CD14-positive monocyte (primary cell): Measurements from ENCODE around the gene HSPG2. TPM values are rescaled to one million over a fixed set of nuclear protein-coding genes. Genes with fewer than 3 reads are reported as not detected.
"Not testable (repeated sequence)": the region's sequence is repeated elsewhere in the genome, so short reads cannot be mapped to it uniquely, and the experiment has no call there.

Experiments used
- DNase-seq, 3 donors: peaks; one replicate each; pipeline ENCODE4 v3.0.0-alpha.2; 2011 to 2022
- H2AFZ ChIP-seq: 2 replicates; pipeline ENCODE4 v1.6.0; 2012; ENCODE audit warnings: mild to moderate bottlenecking, low read depth, low read length, inconsistent platforms; ENCODE audit not compliant: insufficient read depth, poor library complexity, severe bottlenecking
- H3K27ac ChIP-seq, 2 donors: 1 replicate in 1 of 2; 2 replicates in 1 of 2; pipeline ENCODE4 v1.5.1; 2012 to 2013; ENCODE audit warnings: low read length in 2 of 2, control low read depth in 1 of 2, inconsistent platforms in 1 of 2, low read depth in 1 of 2, mild to moderate bottlenecking in 1 of 2
- H3K27me3 ChIP-seq, 2 donors: one replicate each; pipeline versions ENCODE4 v1.6.0 to v1.6.1; 2011 to 2013; ENCODE audit warnings: low read length in 2 of 2; ENCODE audit not compliant: control insufficient read depth in 2 of 2, insufficient read depth in 2 of 2
- H3K36me3 ChIP-seq, 2 donors: replicated peaks in 1 of 2; 1 replicate in 1 of 2; 2 replicates in 1 of 2; pipeline versions ENCODE4 v1.5.1 to v1.6.1; 2012 to 2013; ENCODE audit warnings: low read length in 2 of 2, control low read depth in 1 of 2, inconsistent platforms in 1 of 2, mild to moderate bottlenecking in 1 of 2; ENCODE audit not compliant: insufficient read depth in 2 of 2, control insufficient read depth in 1 of 2
- H3K4me1 ChIP-seq, 2 donors: 1 replicate in 1 of 2; 2 replicates in 1 of 2; pipeline versions ENCODE4 v1.5.1 to v1.6.1; 2012 to 2013; ENCODE audit warnings: low read length in 2 of 2, control low read depth in 1 of 2, inconsistent platforms in 1 of 2, mild to moderate bottlenecking in 1 of 2, moderate library complexity in 1 of 2; ENCODE audit not compliant: insufficient read depth in 2 of 2, control insufficient read depth in 1 of 2
- H3K4me2 ChIP-seq: replicated peaks from 2 replicates; pipeline ENCODE3; 2012; ENCODE audit warnings: low read length, moderate library complexity, mild to moderate bottlenecking; ENCODE audit not compliant: poor library complexity, severe bottlenecking; ENCODE audit errors: extremely low read depth
- H3K4me3 ChIP-seq, 3 experiments: fragments of 200-600 bp in 1 of 3; sonication (generic) in 1 of 3; replicated peaks in 1 of 3; 1 replicate in 2 of 3; 2 replicates in 1 of 3; pipeline ENCODE4 v1.5.1; 2011 to 2013; ENCODE audit warnings: low read length in 3 of 3, mild to moderate bottlenecking in 3 of 3, control low read depth in 2 of 3, low read depth in 2 of 3, inconsistent platforms in 1 of 3, moderate library complexity in 1 of 3
- H3K79me2 ChIP-seq: 2 replicates; pipeline ENCODE4 v1.6.0; 2012; ENCODE audit warnings: mild to moderate bottlenecking, control low read depth, inconsistent platforms, low read length, moderate library complexity; ENCODE audit not compliant: insufficient read depth
- H3K9ac ChIP-seq: 2 replicates; pipeline ENCODE4 v1.6.0; 2017; ENCODE audit warnings: low read length, mild to moderate bottlenecking; ENCODE audit not compliant: insufficient read depth, poor library complexity, severe bottlenecking
- H3K9me3 ChIP-seq, 2 donors: replicated peaks in 1 of 2; 1 replicate in 1 of 2; 2 replicates in 1 of 2; pipeline versions ENCODE4 v1.5.1 to v1.6.1; 2012 to 2013; ENCODE audit warnings: low read length in 2 of 2, control low read depth in 1 of 2; ENCODE audit not compliant: control insufficient read depth in 1 of 2, insufficient read depth in 1 of 2
- H4K20me1 ChIP-seq: 2 replicates; pipeline ENCODE4 v1.6.0; 2012; ENCODE audit warnings: mild to moderate bottlenecking, low read length, control low read depth, moderate library complexity; ENCODE audit not compliant: insufficient read depth
- H3K27ac Mint-ChIP-seq, 7 donors: one replicate each; pipeline ENCODE4 v1.8.0; 2020; ENCODE audit warnings: mild to moderate bottlenecking in 7 of 7, mixed read lengths in 7 of 7, moderate library complexity in 6 of 7, inconsistent platforms in 2 of 7
- H3K27me3 Mint-ChIP-seq, 3 donors: one replicate each; pipeline ENCODE4 v1.8.0; 2021 to 2022; ENCODE audit warnings: low read depth in 3 of 3, mild to moderate bottlenecking in 3 of 3, mixed read lengths in 3 of 3, moderate library complexity in 3 of 3, inconsistent platforms in 1 of 3
- H3K36me3 Mint-ChIP-seq, 2 donors: one replicate each; pipeline ENCODE4 v1.8.0; 2020; ENCODE audit warnings: mixed read lengths in 2 of 2, inconsistent platforms in 1 of 2, mild to moderate bottlenecking in 1 of 2
- H3K4me1 Mint-ChIP-seq: one replicate; pipeline ENCODE4 v1.8.0; 2020; ENCODE audit warnings: mild to moderate bottlenecking, mixed read lengths
- H3K4me3 Mint-ChIP-seq, 2 donors: one replicate each; pipeline ENCODE4 v1.8.0; 2020; ENCODE audit warnings: mild to moderate bottlenecking in 2 of 2, mixed read lengths in 2 of 2, moderate library complexity in 1 of 2
- H3K9me3 Mint-ChIP-seq, 7 donors: one replicate each; pipeline ENCODE4 v1.8.0; 2020 to 2022; ENCODE audit warnings: mixed read lengths in 7 of 7, mild to moderate bottlenecking in 6 of 7, moderate library complexity in 6 of 7, inconsistent platforms in 2 of 7
- WGBS: methylation state at CpG from one replicate; pipeline ENCODE4 v1.1.5; 2013; ENCODE audit warnings: missing lambda C conversion rate; ENCODE audit not compliant: insufficient coverage; 5-methylcytosine and 5-hydroxymethylcytosine counted together
- intact Hi-C, 2 donors: fragments of 100-400 bp; cut with micrococcal nuclease; formaldehyde crosslinking; loops; one replicate each; pipeline versions ENCODE4 v1.15.0 to v1.15.1; 2023
- polyA plus RNA-seq, 3 donors: library from polyadenylated mRNA; depleted of rRNA in 1 of 3; unstranded in 2 of 3; stranded (reverse) in 1 of 3; fragments of 300-500 nt in 2 of 3; fragments of >200 nt in 1 of 3; fragmentation: Illumina TruSeq in 2 of 3; gene quantifications; 1 replicate in 2 of 3; 2 replicates in 1 of 3; pipeline ENCODE4 v1.2.3, GENCODE V29; 2012 to 2021

Gene HSPG2
- polyA plus RNA-seq, 3 donors = 0.44 TPM; not detected in 2

- H3K27me3 Mint-ChIP-seq, H3K4me2 ChIP-seq, H3K9me3 ChIP-seq, H3K9me3 Mint-ChIP-seq, H2AFZ ChIP-seq, DNase-seq, H4K20me1 ChIP-seq, H3K4me1 Mint-ChIP-seq, H3K4me1 ChIP-seq, H3K27ac ChIP-seq, H3K36me3 Mint-ChIP-seq, H3K4me3 ChIP-seq, H3K27me3 ChIP-seq, intact Hi-C loops, H3K79me2 ChIP-seq, H3K4me3 Mint-ChIP-seq, H3K9ac ChIP-seq, H3K36me3 ChIP-seq: not testable (repeated sequence)
- H3K27ac Mint-ChIP-seq = peak within 1 kb of the TSS in 1 of 7 donors; percentile 37
- 100% methylated on average over 6 of the region's 9 CpGs for WGBS
These were observed 39.7 kb upstream of the HSPG2 start, which contains the start of gene CELA3B for GRCh38 chr1:21976703-21977239. TSS of gene CELA3B (plus strand) at chr1:21977022. CDS start at chr1:21977040, 18 bp downstream.

- intact Hi-C loops, H2AFZ ChIP-seq, H3K4me1 ChIP-seq, H3K9ac ChIP-seq, H3K36me3 Mint-ChIP-seq, H3K27ac Mint-ChIP-seq, H3K4me2 ChIP-seq, H3K36me3 ChIP-seq, H3K9me3 ChIP-seq, H3K79me2 ChIP-seq, H3K4me1 Mint-ChIP-seq, H3K27me3 ChIP-seq, H4K20me1 ChIP-seq, H3K4me3 Mint-ChIP-seq, H3K27ac ChIP-seq, DNase-seq, H3K4me3 ChIP-seq, H3K9me3 Mint-ChIP-seq, H3K27me3 Mint-ChIP-seq: not testable (repeated sequence)
- WGBS = 92% methylated on average over 3 of the region's 9 CpGs
These were observed 38.2 kb upstream of the HSPG2 start for GRCh38 chr1:21975296-21975695.

GRCh38 chr1:21974699-21975098 is 37.6 kb upstream of the HSPG2 start:
- intact Hi-C loops, DNase-seq: not testable (repeated sequence)

GRCh38 chr1:21973948-21974347 is 36.8 kb upstream of the HSPG2 start:
- H2AFZ ChIP-seq, H3K4me3 ChIP-seq, H3K9me3 ChIP-seq, H4K20me1 ChIP-seq, H3K27ac ChIP-seq, H3K9ac ChIP-seq, H3K4me1 Mint-ChIP-seq, H3K4me1 ChIP-seq, H3K36me3 ChIP-seq, H3K4me2 ChIP-seq, H3K27me3 ChIP-seq, H3K27me3 Mint-ChIP-seq, H3K4me3 Mint-ChIP-seq, H3K36me3 Mint-ChIP-seq, intact Hi-C loops, H3K79me2 ChIP-seq, H3K27ac Mint-ChIP-seq, DNase-seq, H3K9me3 Mint-ChIP-seq: not testable (repeated sequence)
- WGBS = no CpG with 5 or more reads among the region's 8 CpGs

More at GRCh38 chr1:21974699-21975098, 37.6 kb upstream of the HSPG2 start:
- H3K27me3 ChIP-seq, H3K9me3 Mint-ChIP-seq, H3K4me3 ChIP-seq, H3K9ac ChIP-seq, H3K27ac ChIP-seq, H3K36me3 Mint-ChIP-seq, H3K9me3 ChIP-seq, H3K4me1 ChIP-seq, H3K4me1 Mint-ChIP-seq, H3K27ac Mint-ChIP-seq, H3K27me3 Mint-ChIP-seq, H3K36me3 ChIP-seq, H3K4me2 ChIP-seq, H3K79me2 ChIP-seq, H3K4me3 Mint-ChIP-seq, H2AFZ ChIP-seq, H4K20me1 ChIP-seq: not testable (repeated sequence)
- WGBS = no CpG with 5 or more reads among the region's 6 CpGs
